Liver (tissue), 9 donors: ENCODE results near the gene FAM222A. TPM values are rescaled to one million over a fixed set of nuclear protein-coding genes. Genes with fewer than 3 reads are reported as not detected.

Experiments used
- DNase-seq: peaks from one replicate; pipeline ENCODE4 v3.0.0-alpha.2; 2017; ENCODE audit warnings: low spot score
- H3K27ac ChIP-seq, 2 donors: one replicate each; pipeline ENCODE4 v1.7.0; 2013; ENCODE audit warnings: inconsistent platforms in 2 of 2, low read length in 2 of 2, control low read depth in 1 of 2, low read depth in 1 of 2, mild to moderate bottlenecking in 1 of 2
- H3K27me3 ChIP-seq, 4 donors: one replicate each; pipeline versions ENCODE4 v1.6.1 to v1.7.0; 2013; ENCODE audit warnings: low read length in 3 of 4, inconsistent platforms in 1 of 4, mild to moderate bottlenecking in 1 of 4, moderate library complexity in 1 of 4; ENCODE audit not compliant: control insufficient read depth in 4 of 4, insufficient read depth in 4 of 4
- H3K36me3 ChIP-seq, 4 donors: one replicate each; pipeline versions ENCODE4 v1.6.1 to v1.7.0; 2013; ENCODE audit warnings: low read length in 3 of 4, mild to moderate bottlenecking in 3 of 4, low read depth in 1 of 4, moderate library complexity in 1 of 4; ENCODE audit not compliant: control insufficient read depth in 4 of 4, insufficient read depth in 3 of 4
- H3K4me1 ChIP-seq, 4 donors: one replicate each; pipeline versions ENCODE4 v1.6.1 to v1.7.0; 2013; ENCODE audit warnings: low read length in 3 of 4, mild to moderate bottlenecking in 3 of 4, moderate library complexity in 1 of 4; ENCODE audit not compliant: control insufficient read depth in 4 of 4, insufficient read depth in 4 of 4
- H3K4me3 ChIP-seq, 3 donors: one replicate each; pipeline versions ENCODE4 v1.6.1 to v1.7.0; 2013; ENCODE audit warnings: low read length in 3 of 3, control low read depth in 1 of 3, low read depth in 1 of 3, mild to moderate bottlenecking in 1 of 3
- H3K9ac ChIP-seq, 2 donors: one replicate each; pipeline ENCODE4 v1.7.0; 2013; ENCODE audit warnings: low read length in 2 of 2, mild to moderate bottlenecking in 2 of 2, moderate library complexity in 2 of 2, control low read depth in 1 of 2, low read depth in 1 of 2
- H3K9me3 ChIP-seq, 4 donors: one replicate each; pipeline versions ENCODE4 v1.6.1 to v1.7.0; 2013; ENCODE audit warnings: low read length in 3 of 4; ENCODE audit not compliant: control insufficient read depth in 4 of 4
- EGR1 ChIP-seq, 2 donors: IDR thresholded peaks; 2 replicates each; pipeline ENCODE4 v1.6.1; 2016 to 2018; ENCODE audit warnings: antibody characterized with exemption in 2 of 2, low read depth in 2 of 2
- FOXA1 ChIP-seq: IDR thresholded peaks from 2 replicates; pipeline ENCODE4 v1.6.1; 2016; ENCODE audit warnings: antibody characterized with exemption
- GABPA ChIP-seq, 2 donors: IDR thresholded peaks in 1 of 2; conservative IDR thresholded peaks in 1 of 2; 2 replicates each; pipeline ENCODE4 v1.6.1; 2016; ENCODE audit warnings: antibody characterized with exemption in 2 of 2, mild to moderate bottlenecking in 1 of 2, moderate library complexity in 1 of 2
- HNF4A ChIP-seq, 2 donors: conservative IDR thresholded peaks; 2 replicates each; pipeline ENCODE4 v1.6.1; 2016; ENCODE audit warnings: antibody characterized with exemption in 2 of 2, mild to moderate bottlenecking in 2 of 2
- HNF4G ChIP-seq: IDR thresholded peaks from 2 replicates; pipeline ENCODE4 v1.6.1; 2016; ENCODE audit warnings: antibody characterized with exemption
- JUND ChIP-seq, 2 donors: IDR thresholded peaks; 2 replicates each; pipeline ENCODE4 v1.6.1; 2016; ENCODE audit warnings: antibody characterized with exemption in 2 of 2
- NR2F2 ChIP-seq: IDR thresholded peaks from 2 replicates; pipeline ENCODE4 v1.6.1; 2016; ENCODE audit warnings: antibody characterized with exemption
- RAD21 ChIP-seq, 2 donors: IDR thresholded peaks; 2 replicates each; pipeline ENCODE4 v1.6.1; 2016; ENCODE audit warnings: antibody characterized with exemption in 2 of 2, mild to moderate bottlenecking in 2 of 2
- RXRA ChIP-seq, 2 donors: IDR thresholded peaks; 2 replicates each; pipeline ENCODE4 v1.6.1; 2017 to 2018; ENCODE audit warnings: antibody characterized with exemption in 2 of 2, mild to moderate bottlenecking in 1 of 2
- SP1 ChIP-seq: IDR thresholded peaks from 2 replicates; pipeline ENCODE4 v1.6.1; 2018; ENCODE audit warnings: antibody characterized with exemption, mild to moderate bottlenecking
- YY1 ChIP-seq: IDR thresholded peaks from 2 replicates; pipeline ENCODE4 v1.6.1; 2016; ENCODE audit warnings: antibody characterized with exemption, mild to moderate bottlenecking
- WGBS: extraction: QIAGEN DNeasy Blood & Tissue Kit; methylation state at CpG from one replicate; pipeline ENCODE4 v1.1.7; 2013; 5-methylcytosine and 5-hydroxymethylcytosine counted together
- polyA plus RNA-seq, 2 donors: library from polyadenylated mRNA; stranded (reverse) in 1 of 2; unstranded in 1 of 2; fragments of 200-250 nt in 1 of 2; fragments of >200 nt in 1 of 2; fragmentation: Nextera tagmentation in 1 of 2; extraction: Ambion mirVana in 1 of 2; gene quantifications; one replicate each; pipeline versions ENCODE4 v1.2.1 to v1.2.3, GENCODE V29; 2013 to 2015
- total RNA-seq, 2 donors: library from RNA; depleted of rRNA; stranded (reverse); fragments of >200 nt; gene quantifications; one replicate each; pipeline ENCODE4 v1.2.3, GENCODE V29; 2014
- TF ChIP-seq, protein P1 (sequence below): fragments of 150-350 bp; IDR thresholded peaks from 2 replicates; pipeline ENCODE4 v1.5.1; 2017; ENCODE audit warnings: improper control_type of control experiment, low read depth, low read length; ENCODE audit not compliant: missing input control
- TF ChIP-seq, protein P2 (sequence below): IDR thresholded peaks from 2 replicates; pipeline ENCODE4 v1.6.1; 2016; ENCODE audit warnings: antibody characterized with exemption
- TF ChIP-seq, protein P3 (sequence below): IDR thresholded peaks from 2 replicates; pipeline ENCODE4 v1.6.1; 2016; ENCODE audit warnings: antibody characterized with exemption
- donor health status: healthy.
- donor health status: healthy.
- donor health status: healthy.
- donor health status: healthy.
- donor health status: healthy.

Gene FAM222A
- total and polyA plus RNA-seq, 4 donors, result 0.97 to 2.2 (median 1.9) TPM

DNA sequence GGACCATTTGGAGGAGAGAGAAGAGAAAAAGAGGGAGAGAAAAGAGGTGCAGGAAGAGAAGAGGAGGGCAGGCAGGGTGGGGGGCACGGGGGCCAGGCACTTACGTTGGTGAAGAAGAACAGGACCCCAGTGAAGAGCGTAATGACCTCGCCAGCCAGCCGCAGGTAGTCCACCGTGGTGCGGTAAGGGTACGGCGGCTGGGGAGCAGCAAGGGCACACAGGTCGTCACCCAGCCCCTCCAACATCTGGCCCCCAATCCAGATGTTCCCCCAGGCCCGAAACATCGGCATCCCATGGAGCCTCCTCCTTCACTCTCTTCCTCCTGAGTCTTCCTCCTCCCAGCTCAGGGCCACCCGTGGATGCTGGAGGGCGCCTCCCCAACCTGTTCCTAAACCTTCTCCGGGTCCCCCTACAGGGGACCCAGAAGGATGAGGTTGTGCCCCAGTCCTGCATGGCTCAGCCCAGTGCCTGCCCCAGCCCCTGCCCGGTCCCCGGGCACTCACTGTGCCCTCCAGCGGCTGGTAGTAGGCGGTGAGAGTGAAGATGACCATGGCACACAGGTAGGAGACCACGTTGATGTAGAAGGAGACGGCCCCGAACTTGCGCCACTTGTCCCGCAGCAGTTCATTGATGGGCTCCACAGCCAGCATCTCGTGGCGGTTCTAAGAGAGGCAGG lies 80.3 kb downstream of the FAM222A start:
- Histone ChIP-seq H3K27me3 (no peaks in the 10 kb centered on the region), H3K4me1 (no peaks in the 10 kb centered on the region), H3K27ac (no peak overlapping the region), H3K4me3 (no peak overlapping the region), H3K9me3 (no peaks in the 10 kb centered on the region), H3K9ac (no peak overlapping the region), H3K36me3 (peaks cover 1 to 36% (median 17%) of the 10 kb centered on the region in 4 donors)
- no peak for DNase-seq
- 90% methylated on average over 26 of the region's 26 CpGs for WGBS
- TF ChIP-seq RXRA (IDR thresholded peaks at IDR 0.05) (no peak), NR2F2 (no peak), SP1 (no peak), FOXA1 (no peak), GABPA (IDR thresholded peaks at IDR 0.05 in 1 of 2, conservative IDR thresholded peaks at IDR 0.05 in 1 of 2) (no peak), EGR1 (IDR thresholded peaks at IDR 0.05; ENCODE audit: low read depth in 2 of 2) (no peak)
- TF ChIP-seq, protein P1, sequence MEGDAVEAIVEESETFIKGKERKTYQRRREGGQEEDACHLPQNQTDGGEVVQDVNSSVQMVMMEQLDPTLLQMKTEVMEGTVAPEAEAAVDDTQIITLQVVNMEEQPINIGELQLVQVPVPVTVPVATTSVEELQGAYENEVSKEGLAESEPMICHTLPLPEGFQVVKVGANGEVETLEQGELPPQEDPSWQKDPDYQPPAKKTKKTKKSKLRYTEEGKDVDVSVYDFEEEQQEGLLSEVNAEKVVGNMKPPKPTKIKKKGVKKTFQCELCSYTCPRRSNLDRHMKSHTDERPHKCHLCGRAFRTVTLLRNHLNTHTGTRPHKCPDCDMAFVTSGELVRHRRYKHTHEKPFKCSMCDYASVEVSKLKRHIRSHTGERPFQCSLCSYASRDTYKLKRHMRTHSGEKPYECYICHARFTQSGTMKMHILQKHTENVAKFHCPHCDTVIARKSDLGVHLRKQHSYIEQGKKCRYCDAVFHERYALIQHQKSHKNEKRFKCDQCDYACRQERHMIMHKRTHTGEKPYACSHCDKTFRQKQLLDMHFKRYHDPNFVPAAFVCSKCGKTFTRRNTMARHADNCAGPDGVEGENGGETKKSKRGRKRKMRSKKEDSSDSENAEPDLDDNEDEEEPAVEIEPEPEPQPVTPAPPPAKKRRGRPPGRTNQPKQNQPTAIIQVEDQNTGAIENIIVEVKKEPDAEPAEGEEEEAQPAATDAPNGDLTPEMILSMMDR, result no peak

DNA sequence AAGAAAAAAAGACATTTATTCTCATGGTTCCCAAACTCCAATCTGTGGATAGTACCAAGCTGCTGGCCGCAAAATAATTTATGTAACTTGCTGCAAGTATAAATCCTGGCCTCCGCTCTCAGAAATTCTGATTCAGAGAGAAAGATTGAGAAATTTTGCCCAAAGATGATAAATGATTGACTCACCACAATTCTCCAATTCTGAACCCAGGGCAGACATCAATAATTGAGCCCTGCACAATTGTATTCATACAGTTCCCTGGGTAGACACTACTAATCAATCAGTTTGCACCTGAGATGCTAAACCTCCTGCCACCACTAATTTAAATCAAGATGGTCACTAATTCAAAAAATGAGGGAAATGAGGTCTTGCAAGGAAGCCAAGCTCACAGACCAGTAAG lies 81.4 kb downstream of the FAM222A start:
- TF ChIP-seq, protein P2, sequence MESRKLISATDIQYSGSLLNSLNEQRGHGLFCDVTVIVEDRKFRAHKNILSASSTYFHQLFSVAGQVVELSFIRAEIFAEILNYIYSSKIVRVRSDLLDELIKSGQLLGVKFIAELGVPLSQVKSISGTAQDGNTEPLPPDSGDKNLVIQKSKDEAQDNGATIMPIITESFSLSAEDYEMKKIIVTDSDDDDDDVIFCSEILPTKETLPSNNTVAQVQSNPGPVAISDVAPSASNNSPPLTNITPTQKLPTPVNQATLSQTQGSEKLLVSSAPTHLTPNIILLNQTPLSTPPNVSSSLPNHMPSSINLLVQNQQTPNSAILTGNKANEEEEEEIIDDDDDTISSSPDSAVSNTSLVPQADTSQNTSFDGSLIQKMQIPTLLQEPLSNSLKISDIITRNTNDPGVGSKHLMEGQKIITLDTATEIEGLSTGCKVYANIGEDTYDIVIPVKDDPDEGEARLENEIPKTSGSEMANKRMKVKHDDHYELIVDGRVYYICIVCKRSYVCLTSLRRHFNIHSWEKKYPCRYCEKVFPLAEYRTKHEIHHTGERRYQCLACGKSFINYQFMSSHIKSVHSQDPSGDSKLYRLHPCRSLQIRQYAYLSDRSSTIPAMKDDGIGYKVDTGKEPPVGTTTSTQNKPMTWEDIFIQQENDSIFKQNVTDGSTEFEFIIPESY, result no peak
- TF ChIP-seq RXRA (IDR thresholded peaks at IDR 0.05) (no peak), YY1 (no peak)
- Histone ChIP-seq H3K27ac (no peak overlapping the region), H3K27me3 (no peaks in the 10 kb centered on the region), H3K4me3 (no peak overlapping the region), H3K9me3 (no peaks in the 10 kb centered on the region), H3K4me1 (no peaks in the 10 kb centered on the region), H3K9ac (no peak overlapping the region), H3K36me3 (peaks cover 1 to 31% (median 12%) of the 10 kb centered on the region in 4 donors)
- no peak for DNase-seq
- WGBS, result 95% methylated on average over 2 of the region's 2 CpGs

DNA sequence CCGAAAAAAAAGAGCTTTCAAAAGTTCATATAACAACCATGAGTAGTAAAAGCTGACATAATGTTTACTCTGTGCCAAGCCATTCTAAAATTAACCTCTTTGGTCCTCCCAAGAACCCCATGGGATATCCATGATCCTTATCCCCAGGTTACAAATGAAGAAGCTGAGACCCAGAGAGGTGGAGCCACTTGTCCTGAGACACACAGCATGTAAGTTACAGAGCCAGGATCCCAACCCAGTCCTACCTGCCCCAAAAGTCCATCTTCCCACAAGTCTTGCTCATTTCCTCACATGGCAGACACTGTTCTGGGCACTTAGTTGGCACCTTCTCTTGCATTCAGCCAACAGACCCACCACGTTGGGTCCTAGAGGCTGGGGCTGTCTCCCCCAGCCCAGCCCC lies 82.4 kb downstream of the FAM222A start:
- 87% methylated on average over 2 of the region's 2 CpGs for WGBS
- H3K4me1 ChIP-seq, result no peaks in the 10 kb centered on the region
- H3K9ac ChIP-seq, result no peak overlapping the region
- H3K27me3 ChIP-seq, result no peaks in the 10 kb centered on the region
- no peak overlapping the region for H3K27ac ChIP-seq
- peaks cover 1 to 37% (median 13%) of the 10 kb centered on the region in 4 donors for H3K36me3 ChIP-seq
- no peak for TF ChIP-seq JUND (IDR thresholded peaks at IDR 0.05)
- TF ChIP-seq, protein P3, sequence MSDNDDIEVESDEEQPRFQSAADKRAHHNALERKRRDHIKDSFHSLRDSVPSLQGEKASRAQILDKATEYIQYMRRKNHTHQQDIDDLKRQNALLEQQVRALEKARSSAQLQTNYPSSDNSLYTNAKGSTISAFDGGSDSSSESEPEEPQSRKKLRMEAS, result no peak
- TF ChIP-seq HNF4A (conservative IDR thresholded peaks at IDR 0.05), result no peak
- TF ChIP-seq, protein P1, result no peak
- TF ChIP-seq, protein P2, result no peak
- no peak for TF ChIP-seq NR2F2
- TF ChIP-seq RAD21 (IDR thresholded peaks at IDR 0.05), result no peak
- TF ChIP-seq GABPA (IDR thresholded peaks at IDR 0.05 in 1 of 2, conservative IDR thresholded peaks at IDR 0.05 in 1 of 2), result no peak
- TF ChIP-seq HNF4G, result no peak
- TF ChIP-seq FOXA1, result no peak
- no peak for TF ChIP-seq SP1
- no peak overlapping the region for H3K4me3 ChIP-seq
- H3K9me3 ChIP-seq, result no peaks in the 10 kb centered on the region
- DNase-seq, result no peak
